Measurements from ENCODE around the gene UVSSA.

Gene UVSSA

DNA sequence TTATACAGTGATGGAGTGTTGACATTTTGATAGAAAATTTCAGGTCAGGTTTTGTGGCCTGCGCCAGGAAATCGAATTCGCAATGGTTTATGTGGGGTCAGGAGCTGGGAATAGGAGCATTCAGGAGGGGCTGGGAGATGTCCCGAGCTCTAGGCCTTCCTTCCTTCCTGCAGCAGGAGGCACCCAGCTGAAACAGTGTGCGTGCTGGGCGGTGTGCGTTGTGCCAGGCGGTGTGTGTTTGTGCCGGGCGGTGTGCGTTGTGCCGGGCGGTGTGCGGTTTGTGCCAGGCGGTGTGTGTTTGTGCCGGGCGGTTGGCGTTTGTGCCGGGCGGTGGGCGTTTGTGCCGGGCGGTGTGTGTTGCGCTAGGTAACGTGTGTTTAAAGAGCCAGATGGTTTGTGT, 1.7 kb downstream of the UVSSA start:
- DNase-seq (ENCODE audit: low spot score), result no peak

DNA sequence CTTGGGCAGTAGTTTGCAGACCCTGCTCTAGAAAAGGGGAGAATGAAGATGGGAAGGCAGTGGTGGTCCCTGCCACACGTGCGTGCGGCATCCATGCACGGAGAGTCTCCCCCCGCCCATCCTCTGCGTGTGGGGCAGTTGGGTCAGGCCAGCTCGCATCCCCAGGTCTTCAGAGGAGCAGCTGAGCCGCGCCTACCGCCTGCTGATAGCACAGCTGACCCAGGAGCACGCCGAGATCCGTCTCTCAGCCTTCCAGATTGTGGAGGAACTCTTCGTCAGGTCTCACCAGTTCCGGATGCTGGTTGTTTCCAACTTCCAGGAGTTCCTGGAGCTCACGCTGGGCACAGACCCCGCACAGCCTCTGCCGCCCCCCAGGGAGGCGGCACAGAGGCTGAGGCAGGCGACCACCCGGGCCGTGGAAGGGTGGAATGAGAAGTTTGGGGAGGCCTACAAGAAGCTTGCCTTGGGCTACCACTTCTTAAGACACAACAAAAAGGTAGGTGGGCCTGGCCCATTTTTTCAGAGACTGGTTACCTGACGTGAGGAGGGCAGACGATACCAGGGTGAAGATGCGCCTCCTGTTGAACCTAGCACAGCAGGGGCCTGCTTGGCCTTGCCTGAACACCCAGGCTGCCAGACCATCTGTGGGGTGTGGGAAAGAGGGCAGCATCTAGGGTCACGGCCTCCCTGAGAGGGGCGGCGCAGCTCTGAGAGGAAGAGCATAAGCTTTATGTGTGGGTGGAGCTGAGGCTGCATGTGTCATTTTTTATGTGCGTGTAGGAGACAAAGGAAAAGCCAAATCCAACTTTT, 2.6 kb downstream of the UVSSA start:
- DNase-seq (ENCODE audit: low spot score), result no peak

DNA sequence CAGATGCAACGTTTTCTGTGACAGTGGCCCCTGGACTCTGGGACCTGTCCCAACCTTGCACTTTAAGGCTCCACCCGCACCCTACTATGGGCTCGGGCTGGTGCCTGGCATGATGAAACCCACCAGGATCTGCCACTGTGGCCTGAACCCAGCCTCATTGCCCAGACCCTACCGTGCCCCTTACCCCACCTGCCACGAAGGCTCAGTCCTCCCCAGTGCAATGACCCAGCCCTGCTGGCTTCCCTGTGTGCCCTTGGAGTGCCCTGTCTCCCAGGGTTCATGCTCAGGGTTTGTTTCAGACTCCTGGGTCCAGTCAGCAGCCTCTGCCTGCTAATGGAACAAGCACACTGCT, 3.1 kb downstream of the UVSSA start:
- DNase-seq (ENCODE audit: low spot score), result no peak

DNA sequence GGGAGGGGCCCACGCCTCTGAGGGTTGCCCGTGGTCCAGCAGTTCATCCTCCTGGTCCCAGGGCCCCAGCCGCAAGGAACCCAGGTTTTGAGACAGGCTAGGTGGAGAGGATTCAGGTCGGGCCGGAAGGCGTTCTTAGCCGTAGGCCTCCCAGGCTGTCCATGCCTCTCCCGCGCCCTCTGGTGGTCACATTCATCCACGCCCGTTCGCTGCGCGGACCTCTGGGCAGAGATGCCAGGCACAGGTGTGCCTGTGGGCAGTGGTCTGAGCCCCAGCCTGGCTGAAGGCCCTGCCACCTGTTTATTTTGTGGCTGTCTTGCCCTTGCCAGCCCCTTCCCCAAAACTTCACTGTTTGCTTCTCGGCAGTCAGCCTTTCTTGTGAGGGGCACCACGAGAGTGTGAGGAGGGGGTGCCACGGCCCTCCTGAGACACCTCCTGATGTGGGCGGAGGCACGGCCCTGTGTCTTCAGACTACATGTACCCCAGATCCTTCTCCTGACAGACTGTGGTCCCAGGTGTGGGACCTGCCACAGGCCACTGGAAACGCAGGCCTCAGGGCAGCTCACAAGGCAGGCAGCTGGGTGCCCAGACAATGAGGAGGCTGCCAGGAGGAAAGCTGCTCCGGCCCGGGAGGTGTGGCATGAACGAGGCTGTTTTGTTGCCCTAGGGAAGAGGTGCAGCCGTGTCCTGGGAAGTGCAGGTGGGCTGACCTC, 5.0 kb downstream of the UVSSA start:
- DNase-seq (ENCODE audit: low spot score), result peak; percentile 85

DNA sequence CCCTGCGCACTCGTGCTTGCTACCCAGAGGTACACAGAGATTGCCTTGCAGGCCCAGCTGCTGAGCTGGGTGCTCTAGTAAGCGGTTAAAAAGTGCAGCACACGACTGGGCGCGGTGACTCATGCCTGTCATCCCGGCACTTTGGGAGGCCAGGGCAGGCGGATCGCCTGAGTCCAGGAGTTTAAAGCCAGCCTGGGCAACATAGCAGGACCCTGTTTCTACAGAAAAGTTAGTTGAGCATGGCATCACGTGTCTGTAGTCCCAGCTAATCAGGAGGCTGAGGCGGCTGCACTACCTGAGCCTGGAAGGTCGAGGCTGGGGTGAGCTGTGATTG, 5.5 kb downstream of the UVSSA start:
- no peak for DNase-seq (ENCODE audit: low spot score)

DNA sequence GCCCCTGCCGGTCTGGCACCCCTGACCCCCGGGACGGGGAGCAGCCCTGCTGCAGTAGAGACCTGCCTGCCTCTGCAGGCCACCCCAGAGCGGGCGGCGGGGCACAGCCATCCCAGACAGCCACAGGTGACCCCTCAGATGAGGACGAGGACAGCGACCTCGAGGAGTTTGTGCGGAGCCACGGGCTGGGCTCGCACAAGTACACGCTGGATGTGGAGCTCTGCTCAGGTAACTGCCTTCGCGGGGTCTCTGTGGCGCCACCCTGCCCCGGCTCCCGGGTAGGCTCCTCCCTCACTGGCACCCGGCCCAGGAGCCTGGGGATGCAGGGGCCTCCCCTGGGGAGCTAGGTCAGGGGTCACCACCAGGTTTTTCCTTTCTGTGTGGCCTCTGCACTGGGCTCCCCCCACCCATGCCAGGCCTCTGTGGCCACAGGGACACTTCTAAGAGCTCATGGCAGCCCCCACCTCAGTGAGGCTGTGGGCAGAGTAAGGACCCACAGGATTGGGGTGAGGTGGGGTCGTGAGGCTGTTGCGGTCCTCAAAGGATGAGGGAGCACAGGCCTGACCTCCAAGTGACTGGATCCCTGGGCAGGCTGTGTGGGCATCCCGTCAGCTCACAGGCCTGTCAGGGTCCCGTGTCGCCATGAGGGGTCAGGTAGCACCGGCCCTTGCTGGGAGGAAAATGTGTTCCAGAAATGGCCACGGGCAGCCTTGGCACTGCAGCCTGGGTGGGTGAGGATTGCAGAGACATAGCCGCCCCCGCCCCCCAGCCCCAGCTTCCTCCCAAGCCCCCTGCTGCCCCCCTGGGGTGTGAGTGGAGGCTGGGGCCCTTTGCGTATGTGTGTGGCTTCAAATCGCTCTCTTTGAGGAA, 6.4 kb downstream of the UVSSA start:
- DNase-seq (ENCODE audit: low spot score), result no peak

DNA sequence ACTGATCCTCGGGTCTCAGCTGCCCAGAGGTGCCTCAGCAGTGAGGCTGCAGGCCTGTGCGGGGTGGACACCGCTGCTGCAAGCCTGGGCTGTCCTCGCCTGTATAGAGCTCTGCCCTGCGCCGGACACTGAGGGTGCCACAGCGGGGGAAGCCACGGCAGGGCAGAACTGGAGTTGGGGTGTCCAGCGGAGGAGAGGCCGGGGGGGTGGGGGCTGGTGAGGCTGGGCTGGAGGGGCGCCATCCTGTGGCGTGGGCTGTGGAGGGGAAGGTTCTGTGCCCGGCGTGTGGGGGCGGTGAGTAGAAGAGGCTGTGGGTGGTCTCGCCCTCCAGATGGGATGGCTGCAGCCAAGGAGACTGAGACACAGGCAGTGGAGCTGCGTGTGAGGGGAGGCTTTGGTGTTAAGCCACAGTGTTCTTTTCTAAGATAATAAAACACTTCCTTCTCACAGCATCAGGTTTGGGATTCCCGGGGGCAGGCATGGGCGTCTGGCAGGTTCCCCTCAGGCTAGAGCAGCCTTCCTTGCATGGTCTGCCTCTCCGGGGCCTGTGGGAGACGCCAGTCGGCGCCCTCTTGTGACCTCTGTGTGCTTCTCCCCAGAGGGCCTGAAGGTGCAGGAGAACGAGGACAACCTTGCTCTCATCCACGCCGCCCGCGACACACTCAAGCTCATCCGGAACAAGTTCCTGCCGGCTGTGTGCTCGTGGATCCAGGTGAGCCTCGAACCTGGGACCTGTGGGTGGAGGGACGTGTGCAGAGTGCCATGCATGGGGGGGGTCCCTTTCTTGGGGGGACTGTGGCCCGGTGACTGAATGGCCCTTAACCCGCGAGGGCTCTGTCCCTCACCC, 7.4 kb downstream of the UVSSA start:
- no peak for DNase-seq (ENCODE audit: low spot score)

DNA sequence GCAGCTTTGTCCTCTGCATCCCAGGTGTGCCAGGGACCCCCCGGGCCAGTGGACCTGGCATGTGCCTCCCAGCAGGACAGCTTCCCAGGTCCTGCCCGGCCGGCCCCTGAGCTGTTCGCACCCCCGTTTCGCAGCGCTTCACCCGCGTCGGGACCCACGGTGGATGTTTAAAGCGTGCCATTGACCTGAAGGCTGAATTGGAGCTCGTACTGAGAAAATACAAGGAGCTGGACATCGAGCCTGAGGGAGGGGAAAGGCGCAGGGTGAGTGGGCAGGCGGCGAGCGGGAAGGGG, 7.9 kb downstream of the UVSSA start:
- no peak for DNase-seq (ENCODE audit: low spot score)

DNA sequence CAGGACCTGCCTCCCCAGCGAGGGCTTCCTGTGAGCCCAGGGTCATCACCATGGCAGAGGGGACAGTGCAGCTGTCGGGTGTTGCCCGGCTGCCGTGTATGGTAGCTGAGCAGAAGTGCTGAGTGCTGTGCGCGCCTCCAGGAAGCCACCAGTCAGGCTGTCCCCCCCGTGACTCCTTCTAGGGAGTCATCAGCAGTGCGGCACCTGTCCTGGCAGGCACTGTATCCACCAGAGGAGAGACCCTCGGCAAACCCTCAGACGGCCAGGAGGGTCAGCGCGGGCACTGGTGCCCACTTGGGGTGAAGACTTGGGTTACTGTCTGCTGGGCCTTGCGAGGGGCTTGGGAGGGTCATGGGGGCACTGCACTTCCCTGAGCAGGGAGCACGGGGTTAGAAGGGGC, 8.4 kb downstream of the UVSSA start:
- no peak for DNase-seq (ENCODE audit: low spot score)

DNA sequence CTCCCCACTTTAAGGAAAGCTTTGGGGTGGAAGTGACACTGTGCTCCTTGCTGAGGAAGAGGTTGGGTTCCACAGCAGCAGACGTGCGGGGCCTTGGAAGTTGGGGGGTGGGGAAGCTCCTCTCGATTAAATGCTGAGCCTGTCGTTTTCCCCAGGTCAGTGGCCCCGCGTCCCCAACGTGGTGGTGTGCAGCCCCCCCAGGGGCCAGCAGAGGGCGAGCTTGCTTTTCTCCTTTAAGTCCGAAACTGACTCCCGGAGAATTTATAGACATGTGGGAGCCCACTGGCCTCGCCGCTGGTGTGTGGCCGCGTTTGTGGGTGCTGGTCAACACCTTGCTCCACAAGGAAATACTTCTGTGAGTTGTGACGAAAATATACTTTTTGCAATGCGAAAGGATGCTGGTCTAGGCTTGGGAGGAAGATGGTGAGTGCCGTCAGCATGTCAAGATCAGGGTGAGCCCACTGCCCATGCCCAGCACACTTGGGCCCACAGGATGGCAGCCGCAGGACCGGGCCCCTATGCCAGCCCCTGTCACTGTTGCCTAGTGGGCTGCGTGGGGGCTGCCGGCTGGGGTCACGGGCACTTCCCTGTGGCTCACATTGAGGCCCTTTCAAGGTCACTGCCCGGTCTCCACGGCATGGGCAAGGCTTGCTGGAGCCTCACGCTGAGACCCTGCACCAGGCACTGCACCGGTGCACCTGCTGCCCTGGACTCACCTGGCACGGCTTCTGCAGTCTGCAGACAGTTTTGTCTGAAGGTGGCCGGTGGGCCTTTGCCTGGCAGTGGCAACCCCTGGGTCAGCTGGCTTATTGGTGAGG, 9.4 kb downstream of the UVSSA start:
- DNase-seq (ENCODE audit: low spot score), result peak; percentile 79

DNA sequence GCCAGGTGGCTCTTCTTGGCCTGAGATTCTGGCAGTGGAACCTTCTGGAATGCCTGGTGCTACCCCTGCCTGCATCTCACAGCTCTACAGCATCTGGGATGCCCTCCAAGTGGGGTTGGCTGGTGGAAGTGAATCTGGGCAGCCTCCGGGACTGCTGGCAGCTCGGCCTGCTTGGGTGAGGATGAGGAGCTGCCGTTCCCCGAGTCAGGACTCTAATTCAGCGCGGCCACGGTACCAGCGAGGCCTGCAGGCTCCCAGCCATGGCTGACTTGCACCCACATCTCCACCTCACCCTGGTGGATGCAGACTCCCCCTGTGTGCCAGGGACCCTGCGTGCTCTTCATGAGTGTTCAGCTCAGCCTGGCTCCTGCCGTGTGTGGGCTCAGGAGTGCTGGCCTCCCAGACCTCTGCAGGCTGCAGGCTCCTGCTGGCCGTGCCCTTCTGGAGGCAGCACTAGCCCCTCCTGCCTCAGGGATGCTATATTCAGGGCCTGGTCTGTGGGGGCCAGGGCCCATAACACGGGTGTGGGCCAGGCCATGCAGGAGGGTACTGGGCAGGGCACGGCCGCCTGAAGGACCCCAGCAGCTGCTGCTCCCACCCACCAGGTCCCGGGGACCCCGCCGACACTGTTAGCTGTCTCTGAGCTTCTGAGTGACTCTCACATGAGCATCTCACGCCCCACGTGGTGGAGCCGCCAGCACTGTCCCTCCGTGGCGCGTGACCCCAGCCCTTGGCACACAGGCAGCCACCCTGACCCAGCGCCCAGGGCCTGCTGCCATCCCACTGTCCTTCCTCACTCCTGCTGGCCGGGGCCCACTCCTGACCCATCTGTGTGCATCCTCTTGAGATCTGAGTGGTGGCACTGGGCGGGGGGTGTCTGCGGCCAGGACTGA, 10.6 kb downstream of the UVSSA start:
- DNase-seq (ENCODE audit: low spot score), result peak; percentile 74

DNA sequence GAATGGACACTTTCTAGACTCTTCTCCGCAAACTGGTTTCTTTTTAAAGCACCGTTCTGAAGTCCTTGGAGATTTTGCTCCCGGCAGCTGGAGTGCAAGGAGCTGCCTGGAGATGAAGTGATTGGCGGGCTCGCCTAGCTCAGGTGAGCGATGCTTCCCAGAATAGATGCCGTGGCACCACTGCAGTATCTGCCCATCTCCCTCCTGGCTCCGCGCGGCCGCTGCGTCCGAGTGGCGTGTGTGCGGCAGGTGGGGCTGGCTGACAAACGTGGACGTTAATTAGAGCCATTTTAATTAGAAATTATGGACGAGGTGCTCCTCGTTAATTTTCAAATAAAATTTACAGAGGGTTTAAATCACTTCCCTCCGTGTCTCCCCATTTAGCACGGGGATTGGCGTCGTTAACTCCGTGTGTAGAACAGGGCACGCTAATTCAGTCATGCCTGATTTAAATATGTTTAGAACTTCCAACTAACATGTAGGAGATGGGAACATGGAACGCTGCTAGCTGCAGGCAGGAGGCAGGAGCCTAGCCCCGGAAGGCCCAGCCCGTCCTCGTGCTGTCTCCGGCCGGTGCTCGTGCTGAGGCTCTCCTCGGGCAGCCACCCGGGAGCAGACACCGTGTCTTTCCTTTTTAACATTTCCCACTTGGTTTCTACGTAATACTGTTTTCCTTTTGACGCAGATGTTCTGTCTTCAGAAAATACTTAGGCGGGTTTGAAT, 11.6 kb downstream of the UVSSA start:
- DNase-seq (ENCODE audit: low spot score), result no peak

DNA sequence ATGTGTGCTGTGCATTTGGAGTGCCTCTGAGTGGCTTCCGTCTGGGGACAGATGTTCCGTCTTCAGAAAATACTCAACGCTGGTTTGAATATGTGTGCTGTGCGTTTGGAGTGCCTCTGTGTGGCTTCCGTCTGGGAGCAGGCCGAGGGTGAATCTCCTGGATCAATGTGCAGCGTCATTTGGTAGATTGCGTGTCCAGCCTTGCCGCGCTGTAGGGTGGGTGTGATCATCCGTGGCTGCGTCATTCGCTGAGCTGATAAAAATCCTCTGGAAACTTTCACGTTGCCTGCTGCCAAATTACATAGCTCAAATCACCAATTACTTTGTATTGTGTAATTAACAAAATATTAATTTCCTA, 12.1 kb downstream of the UVSSA start:
- no peak for DNase-seq (ENCODE audit: low spot score)

DNA sequence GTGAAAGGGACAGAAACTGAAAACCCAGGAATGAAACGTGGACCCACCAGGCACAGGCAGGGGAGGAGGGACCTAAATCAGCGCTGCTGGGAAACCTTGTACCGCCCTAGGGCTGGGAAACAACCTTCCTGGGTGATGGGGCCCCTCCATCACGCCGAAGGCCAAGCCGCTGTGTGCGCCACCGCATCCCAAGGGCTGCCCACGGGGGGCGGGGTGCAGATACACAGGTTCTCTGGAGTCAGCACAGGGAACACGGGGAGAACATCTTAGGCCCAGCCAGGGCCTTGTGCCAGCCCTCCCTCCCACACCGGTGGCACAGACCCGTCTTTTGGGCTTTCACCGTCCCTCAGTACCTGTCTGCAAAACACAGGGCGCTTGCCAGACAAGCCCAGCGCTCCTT, 13.0 kb downstream of the UVSSA start:
- no peak for DNase-seq (ENCODE audit: low spot score)

DNA sequence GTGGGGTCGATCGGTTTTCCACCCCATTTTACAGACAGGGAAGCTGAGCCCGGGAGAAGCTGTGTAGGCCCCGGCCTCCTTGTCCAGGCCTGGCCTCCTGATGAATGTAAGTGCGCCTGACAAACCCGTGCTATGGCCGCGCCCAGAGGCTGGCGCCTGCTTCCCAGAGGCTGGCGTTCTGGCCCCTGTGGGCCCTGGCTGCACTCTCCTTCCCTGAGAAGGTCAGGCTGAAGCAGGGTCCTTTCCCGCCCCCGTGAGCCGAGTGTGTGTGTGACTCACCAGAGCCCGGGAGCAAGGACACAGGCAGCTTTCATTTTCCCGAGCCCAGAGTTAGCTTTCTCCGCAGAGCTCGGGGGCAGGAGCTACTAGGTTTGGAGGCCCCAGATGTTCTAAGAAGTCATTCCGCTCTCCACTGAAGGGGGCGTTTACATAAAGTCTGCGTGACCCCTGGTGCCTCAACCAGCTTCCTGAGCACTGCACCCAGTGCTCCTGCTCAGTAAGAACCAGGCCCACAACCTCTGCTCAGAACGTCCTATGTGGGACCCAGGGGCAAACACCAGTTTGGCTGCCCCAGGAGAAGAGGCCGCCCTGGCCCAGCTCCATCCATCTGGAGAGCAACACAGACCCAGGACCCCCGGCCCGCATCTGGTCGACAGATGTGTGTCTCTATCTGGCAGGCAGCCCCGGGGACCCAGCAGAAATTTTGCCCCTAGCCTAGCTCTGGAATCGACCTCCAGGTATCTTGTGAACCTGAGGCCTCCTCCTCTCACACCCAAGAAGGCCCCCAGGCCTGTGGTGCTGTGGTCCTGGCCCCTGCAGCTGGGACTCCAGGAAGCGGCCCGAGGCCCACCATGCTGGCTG, 13.6 kb downstream of the UVSSA start:
- no peak for DNase-seq (ENCODE audit: low spot score)

DNA sequence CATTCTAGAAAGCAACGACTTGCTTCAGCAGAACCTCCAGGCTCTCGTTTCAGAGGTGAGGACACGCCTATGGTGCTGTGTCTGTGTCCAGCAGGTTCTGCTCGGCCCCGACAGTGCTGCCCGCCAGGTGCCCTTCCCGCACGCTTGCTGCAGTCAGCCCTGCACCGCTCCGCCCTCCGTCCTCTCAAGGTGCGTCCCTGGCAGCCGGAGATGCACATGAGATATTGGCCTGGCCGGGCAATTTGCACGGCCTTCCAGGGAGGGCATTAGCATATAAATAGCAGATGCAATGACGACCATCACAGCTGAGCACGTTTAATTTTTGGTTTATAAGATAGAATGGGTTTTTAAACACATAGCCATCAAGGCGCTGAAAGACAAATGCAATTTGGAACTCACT, 14.4 kb downstream of the UVSSA start:
- no peak for DNase-seq (ENCODE audit: low spot score)

DNA sequence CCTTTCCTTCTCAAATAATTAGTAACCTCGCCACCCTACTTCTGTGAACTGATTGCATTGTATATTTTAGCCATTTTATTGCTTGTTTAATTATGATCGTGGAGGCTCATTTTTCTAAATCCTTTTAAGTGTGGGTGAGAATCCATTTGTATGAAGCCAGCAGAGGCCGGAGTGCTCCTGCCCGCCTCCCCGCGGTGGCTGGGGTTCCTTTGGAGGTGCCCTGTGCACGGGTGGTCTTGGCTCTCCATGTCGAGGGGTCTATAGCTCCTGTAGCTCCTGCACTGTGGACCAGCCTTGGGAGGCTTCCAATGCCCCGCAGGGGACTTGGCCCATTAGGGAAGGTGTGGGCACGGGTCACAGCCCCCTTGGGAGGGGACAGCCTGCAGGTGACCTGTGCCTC, 15.0 kb downstream of the UVSSA start:
- DNase-seq (ENCODE audit: low spot score), result no peak

DNA sequence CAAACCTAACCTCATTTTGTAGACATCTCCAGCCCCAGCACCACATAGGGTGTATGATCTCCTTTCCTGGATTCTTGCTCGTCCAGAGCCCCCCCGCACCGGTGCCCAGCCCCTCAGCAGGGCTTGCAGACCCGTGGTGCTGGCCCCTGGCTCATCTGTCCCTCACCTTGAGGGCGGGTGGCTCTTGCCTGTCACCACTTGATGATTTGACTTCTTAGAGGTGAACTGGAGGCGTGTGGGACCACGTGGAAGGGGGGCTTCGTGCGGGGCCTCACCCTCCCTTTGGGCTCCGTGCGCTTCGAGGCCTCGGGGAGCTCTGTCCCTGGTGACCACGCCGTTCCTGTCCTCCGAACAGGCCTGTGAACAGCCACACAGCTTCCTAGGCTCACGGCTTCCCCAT, 15.5 kb downstream of the UVSSA start:
- no peak for DNase-seq (ENCODE audit: low spot score)

DNA sequence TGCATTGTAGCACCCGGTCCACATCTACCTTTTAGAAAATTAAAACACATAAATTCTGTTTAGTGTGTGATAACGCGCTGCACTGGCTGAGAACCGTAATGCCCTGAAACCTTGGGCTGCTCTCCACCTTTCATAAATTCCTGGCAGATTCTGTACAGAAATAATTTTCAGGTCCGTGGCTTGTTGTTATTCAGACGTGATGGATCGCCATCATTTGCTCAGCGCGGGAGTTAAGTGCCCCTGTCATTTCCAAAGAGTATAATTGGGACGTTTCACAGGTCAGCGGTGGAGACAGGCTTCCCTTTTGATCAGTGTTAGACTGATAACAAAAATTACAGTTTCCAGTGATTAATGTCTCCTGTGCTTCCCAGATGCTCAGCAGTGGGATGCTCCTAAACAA, 16.5 kb downstream of the UVSSA start:
- DNase-seq (ENCODE audit: low spot score), result no peak

Data from cerebellar cortex (tissue), 1 donor.